IPS-20b (cell line): ENCODE data around the gene TUBA1A.
"Not testable (repeated sequence)": the region's sequence is repeated elsewhere in the genome, so short reads cannot be mapped to it uniquely, and the experiment has no call there.

Experiments
- H3K27ac ChIP-seq: one replicate; pipeline ENCODE4 v1.5.1; 2013; ENCODE audit warnings: low read length
- H3K27me3 ChIP-seq: 2 replicates; pipeline ENCODE4 v1.6.1; 2013; ENCODE audit warnings: mild to moderate bottlenecking, low read length, inconsistent platforms; ENCODE audit not compliant: insufficient read depth
- H3K36me3 ChIP-seq: 2 replicates; pipeline ENCODE4 v1.6.1; 2013; ENCODE audit warnings: low read depth, mild to moderate bottlenecking, inconsistent platforms, low read length, moderate library complexity; ENCODE audit not compliant: insufficient read depth
- H3K4me1 ChIP-seq: 2 replicates; pipeline ENCODE4 v1.6.1; 2013; ENCODE audit warnings: mild to moderate bottlenecking, control low read depth, inconsistent platforms, low read length, moderate library complexity; ENCODE audit not compliant: insufficient read depth
- H3K4me3 ChIP-seq: 2 replicates; pipeline ENCODE4 v1.5.1; 2013; ENCODE audit warnings: mild to moderate bottlenecking, low read length, inconsistent platforms
- H3K9ac ChIP-seq: 2 replicates; pipeline ENCODE4 v1.6.1; 2013; ENCODE audit warnings: low read depth, mild to moderate bottlenecking, inconsistent platforms, low read length, moderate library complexity
- H3K9me3 ChIP-seq: 2 replicates; pipeline ENCODE4 v1.6.1; 2013; ENCODE audit warnings: mild to moderate bottlenecking, low read depth, low read length, inconsistent platforms; ENCODE audit not compliant: insufficient read depth

TUBA1A gene

DNA sequence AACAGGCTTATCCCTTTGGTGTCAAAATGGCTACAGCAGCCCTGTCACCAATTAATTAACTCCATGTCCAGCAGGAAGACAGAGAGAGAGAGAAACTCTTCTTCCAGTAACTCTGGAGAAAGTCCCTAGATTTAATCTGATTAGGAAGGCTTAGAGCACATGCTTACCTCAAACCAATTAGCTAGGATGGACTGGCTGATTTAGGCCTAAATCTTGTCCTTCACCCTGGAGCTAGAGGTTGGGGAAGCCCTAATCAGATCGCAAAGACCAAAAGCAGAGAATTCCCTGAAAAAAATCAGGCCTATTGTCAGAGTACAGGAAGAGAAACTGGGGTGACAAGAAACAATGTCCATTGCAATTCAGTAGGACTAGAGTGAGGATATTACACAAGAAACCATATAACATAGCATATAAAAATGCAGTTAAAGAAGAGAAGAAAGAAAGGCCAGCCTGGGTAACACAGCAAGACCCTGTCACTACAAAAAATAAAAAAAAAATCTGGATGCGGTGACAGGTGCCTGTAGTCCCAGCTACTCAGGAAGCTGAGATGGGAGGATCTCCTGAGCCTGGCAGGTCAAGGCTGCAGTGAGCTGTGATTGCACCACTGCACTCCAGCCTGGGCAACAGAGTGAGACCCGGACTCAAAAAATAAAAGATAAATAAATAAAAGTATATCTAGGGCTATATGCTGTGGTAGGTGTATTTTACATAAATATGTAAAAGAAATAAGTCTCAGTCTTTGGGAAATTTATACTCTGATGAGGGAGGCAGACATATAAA, 34.9 kb upstream of the TUBA1A start:
- Histone ChIP-seq H3K27me3 (no peaks in the 10 kb centered on the region), H3K9me3 (no peaks in the 10 kb centered on the region), H3K4me1 (no peaks in the 10 kb centered on the region), H3K4me3 (no peak overlapping the region), H3K9ac (no peak overlapping the region), H3K36me3 (no peaks in the 10 kb centered on the region), H3K27ac (no peak overlapping the region)

DNA sequence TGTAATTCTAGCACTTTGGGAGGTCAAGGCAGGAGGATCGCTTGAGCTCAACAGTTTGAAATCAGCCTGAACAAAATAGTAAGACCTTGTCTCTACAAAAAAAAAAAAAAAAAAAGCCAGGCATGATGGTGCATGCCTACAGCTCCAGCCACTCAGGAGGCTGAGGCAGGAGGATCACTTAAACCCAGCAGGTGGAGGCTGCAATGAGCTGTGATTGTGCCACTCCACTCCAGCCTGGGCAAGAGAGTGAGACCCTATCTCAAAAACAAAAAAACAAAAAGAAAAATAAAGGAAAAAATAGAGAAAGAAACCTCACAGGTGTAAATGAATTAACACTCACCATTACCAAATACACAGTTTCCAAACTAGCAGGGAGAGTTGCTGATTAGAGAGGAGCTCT, 34.2 kb upstream of the TUBA1A start:
- Histone ChIP-seq H3K27me3 (no peaks in the 10 kb centered on the region), H3K36me3 (no peaks in the 10 kb centered on the region), H3K4me3 (no peak overlapping the region), H3K27ac (no peak overlapping the region), H3K9ac (no peak overlapping the region), H3K9me3 (no peaks in the 10 kb centered on the region), H3K4me1 (no peaks in the 10 kb centered on the region)

DNA sequence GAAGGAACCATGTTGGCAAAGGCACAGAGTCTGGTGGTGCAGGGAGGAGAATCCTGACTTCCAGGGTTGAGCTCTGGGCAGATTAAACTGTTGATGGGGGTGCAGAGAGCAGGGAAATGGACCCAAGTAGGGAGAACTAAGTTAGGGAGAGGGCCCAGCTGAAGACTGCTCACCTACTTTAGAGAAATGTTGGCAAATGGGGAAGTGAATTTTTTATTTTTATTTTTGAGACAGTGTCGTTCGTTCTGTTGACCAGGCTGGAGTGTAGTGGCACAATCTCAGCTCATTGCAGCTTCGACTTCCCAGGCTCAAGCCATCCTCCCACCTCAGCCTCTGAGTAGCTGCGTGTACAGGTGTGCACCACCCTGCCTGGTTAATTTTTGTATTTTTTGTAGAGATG, 32.1 kb upstream of the TUBA1A start:
- Histone ChIP-seq H3K4me1 (no peaks in the 10 kb centered on the region), H3K9me3 (no peaks in the 10 kb centered on the region), H3K9ac (no peak overlapping the region), H3K36me3 (no peaks in the 10 kb centered on the region), H3K4me3 (no peak overlapping the region), H3K27me3 (no peaks in the 10 kb centered on the region), H3K27ac (no peak overlapping the region)

DNA sequence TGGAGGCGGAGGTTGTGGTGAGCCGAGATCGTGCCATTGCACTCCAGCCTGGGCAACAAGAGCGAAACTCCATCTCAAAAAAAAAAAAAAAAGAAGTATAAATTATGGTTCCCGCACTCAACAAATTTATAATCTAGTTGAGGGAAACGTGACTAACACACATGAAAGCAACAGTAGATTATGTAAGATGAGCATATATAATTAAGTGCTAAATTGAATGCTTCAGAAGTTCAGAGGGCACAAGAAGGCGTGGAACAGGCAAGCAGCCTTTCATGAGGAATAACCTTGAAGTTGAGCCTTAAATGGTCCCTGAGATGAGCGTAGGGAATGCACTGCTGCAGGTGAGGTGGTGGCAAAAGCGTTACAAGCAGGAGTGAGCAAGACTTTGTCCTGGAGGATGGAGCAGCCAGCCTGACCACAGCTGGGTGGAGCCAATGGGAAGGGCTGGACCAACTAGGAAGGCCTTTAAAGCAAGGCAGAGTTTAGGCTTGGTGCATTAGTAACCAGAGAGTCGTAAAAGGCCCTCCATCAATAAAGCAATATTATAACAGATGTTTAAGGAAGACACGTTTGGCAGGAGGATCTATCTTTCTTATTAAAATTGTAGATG, 30.6 kb upstream of the TUBA1A start:
- Histone ChIP-seq H3K27me3 (no peaks in the 10 kb centered on the region), H3K36me3 (no peaks in the 10 kb centered on the region), H3K4me3 (no peak overlapping the region), H3K9ac (no peak overlapping the region), H3K27ac (no peak overlapping the region), H3K9me3 (no peaks in the 10 kb centered on the region), H3K4me1 (peaks cover 8% of the 10 kb centered on the region; the same call in 1 of the 2 replicates)

DNA sequence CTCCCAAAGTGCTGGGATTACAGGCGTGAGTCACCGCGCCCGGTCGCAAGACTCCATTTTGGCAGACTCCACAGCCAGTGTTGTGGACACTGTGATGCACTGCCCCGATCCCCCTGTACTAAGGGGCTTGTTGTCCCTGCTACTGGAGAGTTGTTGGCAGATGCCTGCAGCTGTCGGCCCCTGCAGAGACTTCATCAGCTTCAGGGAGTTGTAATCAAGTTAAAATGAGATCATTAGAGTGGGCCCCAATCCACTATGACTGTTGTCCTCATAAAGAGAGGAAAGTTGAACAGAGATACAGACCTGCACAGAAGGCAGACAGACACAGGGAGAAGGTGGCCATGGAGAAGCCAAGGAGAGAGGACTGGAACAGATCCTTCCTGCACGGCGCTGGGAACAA, 23.7 kb upstream of the TUBA1A start:
- no peak overlapping the region for H3K27ac ChIP-seq
- no peak overlapping the region for H3K4me3 ChIP-seq
- no peaks in the 10 kb centered on the region for H3K36me3 ChIP-seq
- H3K9me3 ChIP-seq: no peaks in the 10 kb centered on the region
- H3K9ac ChIP-seq: no peak overlapping the region
- no peaks in the 10 kb centered on the region for H3K27me3 ChIP-seq
- peaks cover 9% of the 10 kb centered on the region; the same call in 1 of the 2 replicates for H3K4me1 ChIP-seq

DNA sequence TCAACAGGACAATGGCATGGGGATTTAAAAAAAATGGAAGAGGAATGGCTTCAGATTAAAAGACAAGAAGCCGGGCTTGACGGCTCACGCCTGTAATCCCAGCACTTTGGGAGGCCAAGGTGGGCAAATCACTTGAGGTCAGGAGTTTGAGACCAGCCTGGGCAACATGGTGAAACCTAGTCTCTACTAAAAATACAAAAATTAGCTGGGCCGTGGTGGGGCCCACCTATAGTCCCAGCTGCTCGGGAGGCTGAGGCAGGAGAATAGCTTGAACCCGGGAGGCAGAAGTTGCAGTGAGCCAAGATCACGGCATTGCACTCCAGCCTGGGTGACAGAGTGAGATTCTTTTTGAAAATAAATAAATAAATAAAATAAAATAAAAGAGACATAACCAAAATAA, 21.8 kb upstream of the TUBA1A start:
- H3K36me3 ChIP-seq, H3K4me3 ChIP-seq: not testable (repeated sequence)

DNA sequence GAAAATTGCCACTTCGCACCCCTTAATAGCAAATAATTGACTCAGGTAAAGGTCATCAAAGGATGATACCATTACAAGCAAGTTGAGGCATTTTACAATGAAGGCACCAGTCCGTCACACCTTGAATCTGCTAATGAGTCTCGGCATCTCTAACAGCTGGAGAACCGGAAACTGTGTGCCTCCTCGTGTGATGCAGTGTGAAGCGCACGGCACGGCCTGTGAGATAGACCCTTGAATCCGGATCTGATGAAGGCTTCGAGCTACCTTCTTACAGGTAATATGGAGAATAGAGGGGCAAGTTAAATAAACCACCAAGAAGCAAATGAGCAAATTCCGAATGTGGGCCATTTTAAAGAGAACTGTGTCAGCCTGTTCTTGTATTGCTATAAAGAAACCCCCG, 19.8 kb upstream of the TUBA1A start:
- Histone ChIP-seq H3K9ac (no peak overlapping the region), H3K36me3 (no peaks in the 10 kb centered on the region), H3K4me1 (no peaks in the 10 kb centered on the region), H3K4me3 (no peak overlapping the region), H3K27me3 (no peaks in the 10 kb centered on the region), H3K27ac (no peak overlapping the region), H3K9me3 (no peaks in the 10 kb centered on the region)

More for the DNA sequence above, 21.8 kb upstream of the TUBA1A start:
- not testable (repeated sequence) for H3K9me3 ChIP-seq, H3K9ac ChIP-seq, H3K27ac ChIP-seq, H3K4me1 ChIP-seq, H3K27me3 ChIP-seq

DNA sequence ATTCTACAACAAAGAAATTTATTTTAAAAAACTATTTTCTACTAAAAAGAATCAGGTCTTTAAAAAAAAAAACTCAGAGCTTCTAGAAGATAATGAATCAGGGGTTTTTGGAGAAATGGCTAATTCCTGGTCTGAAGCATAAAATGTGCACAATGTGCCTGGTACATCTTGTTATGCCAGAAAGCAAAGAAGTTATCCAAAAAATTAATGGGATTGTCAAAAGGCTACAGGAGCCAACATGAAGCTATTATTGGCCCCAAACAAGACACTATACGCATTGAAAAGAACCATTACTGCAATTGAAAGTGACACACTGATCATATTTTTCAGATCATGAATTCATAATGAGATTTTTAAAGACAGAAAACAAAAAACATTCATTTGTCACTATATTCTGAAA, 19.3 kb upstream of the TUBA1A start:
- Histone ChIP-seq H3K9ac (no peak overlapping the region), H3K4me3 (no peak overlapping the region), H3K9me3 (no peaks in the 10 kb centered on the region), H3K4me1 (no peaks in the 10 kb centered on the region), H3K27ac (no peak overlapping the region), H3K27me3 (no peaks in the 10 kb centered on the region), H3K36me3 (no peaks in the 10 kb centered on the region)

DNA sequence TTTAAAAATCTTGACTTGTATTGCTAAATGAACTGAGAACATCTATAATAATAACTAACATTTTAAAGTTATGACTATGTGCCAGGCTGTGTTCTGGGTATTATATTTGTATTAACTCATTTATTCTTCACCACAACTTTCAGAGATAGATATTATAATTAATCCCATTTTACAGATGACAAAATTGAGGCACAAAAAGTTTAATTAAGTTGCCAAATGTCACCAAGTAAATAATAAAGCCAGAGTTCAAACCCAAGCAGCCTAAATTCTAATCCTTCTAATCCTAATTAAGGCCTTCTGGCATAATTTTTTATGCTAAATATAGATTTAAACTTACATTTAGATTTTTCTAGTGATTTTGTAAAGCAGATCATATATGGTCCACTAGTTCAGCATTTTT, 17.5 kb upstream of the TUBA1A start:
- Histone ChIP-seq H3K4me1 (peaks cover 7% of the 10 kb centered on the region; the same call in 1 of the 2 replicates), H3K27me3 (no peaks in the 10 kb centered on the region), H3K36me3 (no peaks in the 10 kb centered on the region), H3K9me3 (no peaks in the 10 kb centered on the region), H3K27ac (no peak overlapping the region), H3K9ac (no peak overlapping the region), H3K4me3 (no peak overlapping the region)

DNA sequence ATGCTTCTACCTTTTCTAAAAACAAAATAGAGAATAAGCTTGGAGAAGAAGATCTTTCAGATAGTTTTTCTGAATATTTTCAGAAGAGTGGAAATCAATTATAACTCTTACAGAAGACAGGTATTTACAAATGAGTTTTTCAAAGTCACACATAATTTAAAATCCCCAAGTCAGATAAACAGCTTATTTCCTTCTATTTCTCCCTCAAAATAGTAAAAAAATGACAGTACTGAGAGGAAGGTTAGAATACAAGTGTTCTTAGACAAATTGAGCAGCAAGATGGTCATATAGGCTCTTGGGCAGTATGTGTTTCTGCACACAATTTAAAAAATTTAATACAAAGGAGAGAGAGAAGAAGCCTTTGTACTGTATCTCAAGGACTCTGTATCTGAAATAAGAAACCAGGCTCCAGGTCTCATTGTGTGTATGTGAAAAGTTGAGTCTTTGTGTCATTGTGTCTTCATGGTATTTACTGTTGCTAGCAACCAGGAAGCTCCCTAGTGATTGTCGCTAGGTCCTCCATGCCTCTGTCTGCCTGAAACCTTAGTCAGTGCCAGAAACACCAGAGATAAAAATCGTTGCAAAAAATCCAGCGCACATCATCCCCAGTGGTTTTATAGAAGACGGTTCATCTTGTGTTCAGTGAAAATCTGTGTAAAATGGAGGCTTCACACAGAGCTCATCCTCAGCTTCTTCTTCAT, 12.9 kb upstream of the TUBA1A start:
- no peaks in the 10 kb centered on the region for H3K27me3 ChIP-seq
- peak overlapping the region; percentile 20; the same call in 1 of the 2 replicates for H3K9ac ChIP-seq
- H3K36me3 ChIP-seq: no peaks in the 10 kb centered on the region
- H3K9me3 ChIP-seq: no peaks in the 10 kb centered on the region
- no peak overlapping the region for H3K27ac ChIP-seq
- peak overlapping the region; percentile 11; the same call in 1 of the 2 replicates for H3K4me3 ChIP-seq
- H3K4me1 ChIP-seq: peaks cover 23% of the 10 kb centered on the region; the same call in 1 of the 2 replicates

DNA sequence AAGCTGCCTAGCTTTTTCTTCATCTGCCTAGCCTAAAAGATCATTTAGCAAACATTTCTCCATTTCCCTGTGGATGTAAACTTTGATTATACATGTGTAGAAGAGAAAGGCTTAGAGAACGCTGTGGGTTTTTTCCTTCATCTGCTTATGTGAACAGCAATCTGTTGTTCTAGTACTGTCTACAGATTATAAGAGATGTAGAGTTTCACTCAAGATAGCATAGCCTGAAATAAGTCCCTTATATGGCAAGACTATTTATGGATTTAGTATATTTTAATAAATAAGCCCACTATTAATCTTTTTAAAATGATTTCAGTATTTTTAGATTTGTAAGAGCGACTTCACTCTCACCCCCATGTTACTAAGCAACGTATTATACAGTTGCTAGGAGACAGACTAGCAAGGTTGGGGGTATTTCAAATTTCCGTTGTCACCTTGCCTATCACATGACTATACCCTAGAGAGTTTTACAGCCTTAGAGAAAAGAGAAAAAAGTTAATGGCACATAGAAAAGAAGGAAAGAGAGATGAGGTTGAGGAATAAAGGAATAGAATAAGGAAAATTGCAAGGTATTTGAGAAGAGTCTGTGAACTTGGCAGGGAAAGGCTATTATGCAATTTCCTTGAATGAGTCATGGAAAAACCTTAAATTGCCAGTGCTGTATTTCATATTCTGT, 12.2 kb upstream of the TUBA1A start:
- peak overlapping the region; percentile 11; the same call in 1 of the 2 replicates for H3K4me3 ChIP-seq
- no peaks in the 10 kb centered on the region for H3K27me3 ChIP-seq
- peaks cover 23% of the 10 kb centered on the region; the same call in 1 of the 2 replicates for H3K4me1 ChIP-seq
- H3K36me3 ChIP-seq: no peaks in the 10 kb centered on the region
- no peak overlapping the region for H3K27ac ChIP-seq
- H3K9me3 ChIP-seq: no peaks in the 10 kb centered on the region
- H3K9ac ChIP-seq: peak overlapping the region; percentile 20; the same call in 1 of the 2 replicates
